Thyroid gland (tissue), 4 donors: Measurements from ENCODE around the gene CATSPER1. TPM values are rescaled to one million over a fixed set of nuclear protein-coding genes. Genes with fewer than 3 reads are reported as not detected.
A peak's percentile ranks its signal among the peaks of the same experiment; 100 is the strongest.

Experiments
- DNase-seq, 2 donors: peaks; one replicate each; pipeline ENCODE4 v3.0.0-alpha.2; 2019
- H3K27ac ChIP-seq, 3 donors: fragments of 200-600 bp; sonication (generic); 1 replicate in 2 of 3; 2 replicates in 1 of 3; pipeline ENCODE4 v1.5.1; 2016 to 2019; ENCODE audit warnings: mild to moderate bottlenecking in 1 of 3, moderate library complexity in 1 of 3
- H3K27me3 ChIP-seq: fragments of 200-600 bp; sonication (generic); one replicate; pipeline ENCODE4 v1.5.1; 2019
- H3K36me3 ChIP-seq, 2 donors: fragments of 200-600 bp; sonication (generic); one replicate each; pipeline ENCODE4 v1.5.1; 2016 to 2019
- H3K4me1 ChIP-seq, 2 donors: fragments of 200-600 bp; sonication (generic); one replicate each; pipeline ENCODE4 v1.5.1; 2017 to 2019
- H3K4me3 ChIP-seq, 3 donors: fragments of 200-600 bp; sonication (generic); replicated peaks in 1 of 3; 1 replicate in 2 of 3; 2 replicates in 1 of 3; pipeline ENCODE4 v1.5.1; 2016; ENCODE audit warnings: mild to moderate bottlenecking in 1 of 3
- H3K9me3 ChIP-seq: fragments of 200-600 bp; sonication (generic); one replicate; pipeline ENCODE4 v1.5.1; 2017
- CTCF ChIP-seq, 6 experiments: fragments of 200-600 bp in 3 of 6; fragments of 450-650 bp in 3 of 6; sonication (generic) in 3 of 6; IDR thresholded peaks; one replicate each; pipeline ENCODE4 v1.5.1; 2016 to 2019; ENCODE audit warnings: antibody characterized with exemption in 6 of 6, mild to moderate bottlenecking in 2 of 6, inconsistent platforms in 1 of 6, moderate library complexity in 1 of 6
- POLR2A ChIP-seq, 2 donors: fragments of 450-650 bp; IDR thresholded peaks; one replicate each; pipeline ENCODE4 v1.6.1; 2017; ENCODE audit warnings: antibody characterized with exemption in 2 of 2, mild to moderate bottlenecking in 2 of 2, moderate library complexity in 1 of 2
- WGBS, 2 donors: methylation state at CpG; one replicate each; pipeline ENCODE4 v1.1.5; 2017; 5-methylcytosine and 5-hydroxymethylcytosine counted together
- intact Hi-C: fragments of 100-400 bp; cut with DNase I; formaldehyde crosslinking; loops from one replicate; pipeline ENCODE4 v1.15.1; 2023
- total RNA-seq, 4 donors: library from RNA; depleted of rRNA; stranded (reverse); fragments of >200 nt; gene quantifications; one replicate each; pipeline ENCODE4 v1.2.3, GENCODE V29; 2016

CATSPER1 gene
- total RNA-seq, 4 donors from 2014 or later = not detected

GRCh38 chr11:65997286-65997685, 29.0 kb downstream of the CATSPER1 start:
- Histone ChIP-seq H3K4me3 (no peak overlapping the region), H3K27ac (no peak overlapping the region), H3K36me3 (peaks cover 32 to 37% of the 10 kb centered on the region in 2 donors), H3K9me3 (no peaks in the 10 kb centered on the region), H3K27me3 (no peaks in the 10 kb centered on the region), H3K4me1 (peaks cover 4 to 8% of the 10 kb centered on the region in 2 donors)
- DNase-seq = no peak
- no peak for TF ChIP-seq CTCF (IDR thresholded peaks at IDR 0.05)
- no peak for TF ChIP-seq POLR2A (IDR thresholded peaks at IDR 0.05)
- WGBS, 2 donors = 91% methylated on average over 2 of the region's 2 CpGs
- intact Hi-C loops = no loop called here

- no peaks in the 10 kb centered on the region for H3K4me1 ChIP-seq
Measured at GRCh38 chr11:65992056-65992455, 34.2 kb downstream of the CATSPER1 start.

DNA sequence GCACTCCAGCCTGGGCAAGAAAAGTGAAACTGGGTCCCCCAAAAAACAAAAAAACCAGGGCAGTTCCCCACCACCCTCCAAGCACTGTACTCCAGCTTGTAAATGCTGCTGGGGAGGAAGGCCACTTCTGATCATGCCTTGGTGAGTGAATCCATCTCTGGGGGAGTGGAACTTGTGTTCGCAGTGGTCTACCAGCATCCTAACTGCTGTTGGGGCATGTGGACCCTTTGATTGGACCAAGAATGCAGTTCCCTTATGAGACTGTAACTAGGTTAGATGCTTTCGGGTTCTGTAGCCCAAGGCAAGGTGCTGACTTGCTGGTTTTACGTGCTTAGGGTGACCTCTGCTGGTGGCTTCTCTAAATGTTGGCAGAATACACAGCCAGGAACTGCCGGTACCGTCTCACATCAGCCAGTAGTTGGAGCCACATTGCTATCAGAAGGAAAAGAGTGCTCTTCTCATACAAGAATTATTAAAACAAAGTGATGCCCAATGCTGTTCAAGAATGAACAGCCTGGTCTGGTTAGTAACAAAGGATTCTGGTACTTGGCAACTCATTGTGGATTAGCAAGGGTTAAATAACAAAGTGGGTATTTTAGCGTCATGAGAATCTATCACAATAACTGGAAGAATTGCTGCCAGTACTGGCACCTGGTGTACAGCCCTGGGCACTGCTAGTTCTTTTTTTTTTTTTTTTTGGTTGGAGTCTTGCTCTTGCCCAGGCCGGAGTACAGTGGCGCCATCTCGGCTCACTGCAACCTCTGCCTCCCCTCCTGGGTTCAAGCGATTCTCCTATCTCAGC, 37.3 kb downstream of the CATSPER1 start:
- H3K4me1 ChIP-seq = no peaks in the 10 kb centered on the region
- no peak overlapping the region for H3K27ac ChIP-seq
- no peaks in the 10 kb centered on the region for H3K36me3 ChIP-seq
- intact Hi-C loops = loop anchor here (2.0 to 10.0 kb wide), 2 partner anchors 102 to 274 kb away; partner anchors contain the start of gene KAT5
- 21 to 26% methylated on average over 10 of the region's 10 CpGs for WGBS, 2 donors
- no peaks in the 10 kb centered on the region for H3K27me3 ChIP-seq
- H3K4me3 ChIP-seq = no peak overlapping the region
- H3K9me3 ChIP-seq = no peaks in the 10 kb centered on the region
- TF ChIP-seq CTCF (IDR thresholded peaks at IDR 0.05) (peak; percentile 72 to 100 (median 96)), POLR2A (IDR thresholded peaks at IDR 0.05) (no peak)
- DNase-seq = peak; percentile 92 to 93

More at GRCh38 chr11:65992056-65992455, 34.2 kb downstream of the CATSPER1 start:
- WGBS, 2 donors = 83 to 84% methylated on average over 5 of the region's 5 CpGs
- intact Hi-C loops = no loop called here
- no peaks in the 10 kb centered on the region for H3K9me3 ChIP-seq
- no peak overlapping the region for H3K4me3 ChIP-seq
- DNase-seq = no peak
- H3K27ac ChIP-seq = no peak overlapping the region
- H3K36me3 ChIP-seq = peaks cover 1 to 3% of the 10 kb centered on the region in 2 donors
- H3K27me3 ChIP-seq = no peaks in the 10 kb centered on the region
- TF ChIP-seq POLR2A (IDR thresholded peaks at IDR 0.05) (no peak), CTCF (IDR thresholded peaks at IDR 0.05) (no peak)

DNA sequence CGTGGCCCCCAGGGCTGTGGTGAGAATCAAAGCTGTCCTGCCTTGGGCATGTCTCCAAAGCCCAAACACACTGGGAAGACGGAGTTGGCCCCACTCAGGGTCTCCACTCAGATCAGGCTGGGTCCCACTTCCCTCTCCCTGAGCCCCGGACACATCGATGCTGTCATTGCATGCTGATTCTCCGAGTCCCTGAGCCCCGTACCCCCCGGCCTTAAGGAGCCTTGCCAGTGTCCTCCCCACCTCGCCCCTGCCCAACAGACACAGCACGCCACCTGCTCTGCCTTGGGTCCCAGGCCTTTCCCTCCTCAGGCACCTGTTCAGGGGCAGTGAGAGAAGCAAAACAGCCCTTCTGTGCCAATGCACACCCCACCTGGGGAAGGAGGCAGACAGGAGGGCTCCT, 38.9 kb downstream of the CATSPER1 start:
- Histone ChIP-seq H3K4me1 (no peaks in the 10 kb centered on the region), H3K27ac (no peak overlapping the region), H3K9me3 (no peaks in the 10 kb centered on the region), H3K36me3 (no peaks in the 10 kb centered on the region), H3K4me3 (no peak overlapping the region), H3K27me3 (no peaks in the 10 kb centered on the region)
- WGBS, 2 donors = 80 to 81% methylated on average over 9 of the region's 9 CpGs
- no peak for TF ChIP-seq POLR2A (IDR thresholded peaks at IDR 0.05)
- no peak for TF ChIP-seq CTCF (IDR thresholded peaks at IDR 0.05)
- intact Hi-C loops = loop anchor here (10.0 kb wide), 1 partner anchor 273 kb away; the partner anchor contains the start of gene KAT5
- DNase-seq = no peak

- Histone ChIP-seq H3K27me3 (no peaks in the 10 kb centered on the region), H3K27ac (no peak overlapping the region), H3K4me1 (no peaks in the 10 kb centered on the region), H3K9me3 (no peaks in the 10 kb centered on the region), H3K4me3 (no peak overlapping the region), H3K36me3 (peaks cover 5 to 11% of the 10 kb centered on the region in 2 donors)
- 60 to 83% methylated on average over 1 to 2 of the region's 5 CpGs for WGBS, 2 donors
- intact Hi-C loops = loop anchor here (10.0 kb wide), 1 partner anchor 269 kb away; the partner anchor contains the start of gene KAT5
- no peak for DNase-seq
- TF ChIP-seq CTCF (IDR thresholded peaks at IDR 0.05) (no peak), POLR2A (IDR thresholded peaks at IDR 0.05) (no peak)
Measured at GRCh38 chr11:65983589-65983987, 42.7 kb downstream of the CATSPER1 start.
